Suprapubic skin (tissue), 4 donors: ENCODE measurements around the gene NTM.

Source experiments
- EP300 ChIP-seq: sonication (generic); formaldehyde crosslinking; IDR thresholded peaks from one replicate; pipeline ENCODE4 v1.6.1; 2017; ENCODE audit warnings: antibody characterized with exemption
- POLR2A ChIP-seq, 2 donors: fragments of 450-650 bp; IDR thresholded peaks; one replicate each; pipeline ENCODE4 v1.6.1; 2017; ENCODE audit warnings: antibody characterized with exemption in 2 of 2, mild to moderate bottlenecking in 2 of 2, moderate library complexity in 2 of 2
- POLR2AphosphoS5 ChIP-seq, 3 donors: sonication (generic); formaldehyde crosslinking; IDR thresholded peaks; one replicate each; pipeline ENCODE4 v1.6.1; 2017; ENCODE audit warnings: antibody characterized with exemption in 3 of 3
- TF ChIP-seq, protein P1 (sequence below), 2 donors: fragments of 200-600 bp in 1 of 2; fragments of 450-650 bp in 1 of 2; sonication (generic) in 1 of 2; IDR thresholded peaks; one replicate each; pipeline ENCODE4 v1.5.1; 2016 to 2019; ENCODE audit warnings: antibody characterized with exemption in 2 of 2, mild to moderate bottlenecking in 1 of 2, moderate library complexity in 1 of 2

DNA sequence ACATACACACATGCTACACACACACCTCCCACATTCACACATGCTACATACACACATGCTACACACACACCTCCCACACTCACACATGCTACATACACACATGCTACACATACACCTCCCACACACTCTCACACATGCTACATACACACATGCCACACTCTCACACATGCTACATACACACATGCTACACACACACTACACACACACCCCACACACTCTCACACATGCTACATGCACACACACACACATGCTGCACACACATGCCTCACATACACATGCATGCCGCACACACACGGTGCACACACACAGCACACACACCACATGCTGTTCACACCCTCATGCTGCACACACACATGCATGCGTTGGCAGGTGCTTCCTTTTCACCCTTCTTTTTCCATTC lies 495.4 kb downstream of the NTM start:
- TF ChIP-seq EP300 (no peak), POLR2A (IDR thresholded peaks at IDR 0.05) (no peak), POLR2AphosphoS5 (IDR thresholded peaks at IDR 0.05) (no peak)
- TF ChIP-seq, protein P1, sequence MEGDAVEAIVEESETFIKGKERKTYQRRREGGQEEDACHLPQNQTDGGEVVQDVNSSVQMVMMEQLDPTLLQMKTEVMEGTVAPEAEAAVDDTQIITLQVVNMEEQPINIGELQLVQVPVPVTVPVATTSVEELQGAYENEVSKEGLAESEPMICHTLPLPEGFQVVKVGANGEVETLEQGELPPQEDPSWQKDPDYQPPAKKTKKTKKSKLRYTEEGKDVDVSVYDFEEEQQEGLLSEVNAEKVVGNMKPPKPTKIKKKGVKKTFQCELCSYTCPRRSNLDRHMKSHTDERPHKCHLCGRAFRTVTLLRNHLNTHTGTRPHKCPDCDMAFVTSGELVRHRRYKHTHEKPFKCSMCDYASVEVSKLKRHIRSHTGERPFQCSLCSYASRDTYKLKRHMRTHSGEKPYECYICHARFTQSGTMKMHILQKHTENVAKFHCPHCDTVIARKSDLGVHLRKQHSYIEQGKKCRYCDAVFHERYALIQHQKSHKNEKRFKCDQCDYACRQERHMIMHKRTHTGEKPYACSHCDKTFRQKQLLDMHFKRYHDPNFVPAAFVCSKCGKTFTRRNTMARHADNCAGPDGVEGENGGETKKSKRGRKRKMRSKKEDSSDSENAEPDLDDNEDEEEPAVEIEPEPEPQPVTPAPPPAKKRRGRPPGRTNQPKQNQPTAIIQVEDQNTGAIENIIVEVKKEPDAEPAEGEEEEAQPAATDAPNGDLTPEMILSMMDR (IDR thresholded peaks at IDR 0.05) = no peak
